Measurements from ENCODE around the gene FBN2.

GRCh38 chr5:128216860-128217531 is 321.0 kb downstream of the FBN2 start:
- TF ChIP-seq CTCF (conservative IDR thresholded peaks at IDR 0.05; ENCODE audit: low read depth, low read length) (no peak), RFX5 (IDR thresholded peaks at IDR 0.05; ENCODE audit: low read depth, low read length) (no peak), CEBPB (IDR thresholded peaks at IDR 0.05; ENCODE audit: low read depth, low read length) (peak; percentile 17; the same call in 1 of the 2 replicates), POLR2A (IDR thresholded peaks at IDR 0.05; ENCODE audit: low read depth, low read length) (no peak), MXI1 (IDR thresholded peaks at IDR 0.05; ENCODE audit: borderline replicate concordance, low read depth, low read length) (no peak), RAD21 (IDR thresholded peaks at IDR 0.05; ENCODE audit: low read length) (no peak), SMC3 (IDR thresholded peaks at IDR 0.05; ENCODE audit: low read depth, low read length) (no peak), MAFK (IDR thresholded peaks at IDR 0.05; ENCODE audit: low read depth, low read length) (no peak), BHLHE40 (IDR thresholded peaks at IDR 0.05; ENCODE audit: low read depth, low read length) (peak; percentile 70)
